ENCODE results near the gene PCK1. TPM values are rescaled to one million over a fixed set of nuclear protein-coding genes. Genes with fewer than 3 reads are reported as not detected.

Gene PCK1
- total and polyA plus RNA-seq, 2 of the 13 experiments (the other 11 are each of a cell fraction or from before 2014, with no cell fraction given) = 6.5 to 12.6 TPM

GRCh38 chr20:57539889-57540288 is 21.0 kb upstream of the PCK1 start (continued):
- TF ChIP-seq ZNF234 (CRISPR knock-in tag; conservative IDR thresholded peaks at IDR 0.05) = no peak
- TF ChIP-seq ZNF335 (CRISPR knock-in tag; IDR thresholded peaks at IDR 0.05) = 0 out of 2 replicates have a peak, but pooled peaks have one; percentile 59
- TF ChIP-seq ZNF24 (IDR thresholded peaks at IDR 0.05) = 0 out of 2 replicates have a peak, but pooled peaks have one; percentile 31
- TF ChIP-seq ZNF816 (CRISPR knock-in tag; IDR thresholded peaks at IDR 0.05; ENCODE audit: borderline replicate concordance) = peak; percentile 93
- 0 out of 2 replicates have a peak, but pooled peaks have one; percentile 38 for TF ChIP-seq ARID4A (CRISPR knock-in tag; IDR thresholded peaks at IDR 0.05; ENCODE audit: borderline replicate concordance)
- TF ChIP-seq AHR (CRISPR knock-in tag; IDR thresholded peaks at IDR 0.05) = no peak
- TF ChIP-seq ZNF503 (CRISPR knock-in tag; IDR thresholded peaks at IDR 0.05) = no peak
- TF ChIP-seq ZNF724P (CRISPR knock-in tag; IDR thresholded peaks at IDR 0.05; ENCODE audit: borderline replicate concordance) = peak; percentile 93
- TF ChIP-seq ZNF230 (CRISPR knock-in tag; IDR thresholded peaks at IDR 0.05) = peak; percentile 61; the same call in 1 of the 2 replicates
- TF ChIP-seq EED (CRISPR knock-in tag; IDR thresholded peaks at IDR 0.05) = peak; percentile 85; the same call in 1 of the 2 replicates
- no peak for TF ChIP-seq HNRNPUL1 (IDR thresholded peaks at IDR 0.05; ENCODE audit: low read depth, low read length)
- no peak for TF ChIP-seq ZBTB40 (IDR thresholded peaks at IDR 0.05)
- peak; percentile 75 for TF ChIP-seq ZBTB40 (CRISPR knock-in tag; IDR thresholded peaks at IDR 0.05)
- no peak for TF ChIP-seq ZNF557 (CRISPR knock-in tag; IDR thresholded peaks at IDR 0.05)
- peak; percentile 85; the same call in 1 of the 2 replicates for TF ChIP-seq ZBTB7A (CRISPR knock-in tag; IDR thresholded peaks at IDR 0.05)
- peak; percentile 94 for TF ChIP-seq KDM5B (CRISPR knock-in tag; IDR thresholded peaks at IDR 0.05; ENCODE audit: borderline replicate concordance)
